Glomerular endothelial cell (primary cell): ENCODE measurements around the gene ADORA2A. TPM values are rescaled to one million over a fixed set of nuclear protein-coding genes. Genes with fewer than 3 reads are reported as not detected.

Source experiments
- DNase-seq: peaks from one replicate; pipeline ENCODE4 v3.0.0-alpha.2; 2011; ENCODE audit warnings: low read depth, low spot score; ENCODE audit errors: extremely low read depth
- total RNA-seq: library from RNA; depleted of rRNA; stranded (reverse); fragments of >200 nt; gene quantifications from 2 replicates; pipeline ENCODE4 v1.2.3, GENCODE V29; 2015

Gene ADORA2A
- total RNA-seq, 1 donor from 2014 or later, result 60.6 TPM

DNA sequence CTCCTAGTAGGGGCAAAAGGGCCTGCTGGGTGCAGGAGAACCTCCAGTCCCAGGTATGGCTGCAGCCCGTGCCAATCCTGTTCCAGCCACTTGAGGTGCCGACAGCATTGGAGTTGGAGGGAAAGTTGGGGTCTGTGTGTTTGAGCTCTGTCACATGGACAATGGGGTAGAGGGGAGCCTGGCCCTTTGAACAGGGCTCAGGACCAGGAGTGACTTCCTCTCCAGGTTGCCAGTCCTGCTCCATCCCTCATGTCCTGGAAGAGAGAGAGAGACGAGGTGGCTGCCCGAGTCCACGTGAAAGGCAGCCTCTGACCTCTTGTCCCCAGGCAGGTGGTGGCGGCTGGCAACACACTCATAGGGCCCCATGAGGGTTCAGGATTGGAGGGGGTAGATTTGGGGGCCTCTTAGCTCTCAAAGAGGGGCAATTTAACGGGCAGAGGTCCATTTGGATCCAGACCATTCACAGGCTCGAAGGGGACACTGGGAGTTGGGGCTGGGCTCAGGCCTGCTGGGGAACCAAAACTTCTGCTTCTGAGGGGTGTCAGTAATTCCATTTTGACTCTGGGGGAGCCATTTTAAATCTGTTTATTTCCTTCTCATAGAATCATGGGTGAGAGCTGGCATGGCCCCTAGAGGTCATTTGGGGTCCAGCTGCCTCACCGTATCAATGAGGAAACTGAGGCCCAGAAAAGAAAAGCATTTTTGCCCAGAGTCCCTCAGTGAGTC is 4.1 kb downstream of the ADORA2A start:
- no peak for DNase-seq

DNA sequence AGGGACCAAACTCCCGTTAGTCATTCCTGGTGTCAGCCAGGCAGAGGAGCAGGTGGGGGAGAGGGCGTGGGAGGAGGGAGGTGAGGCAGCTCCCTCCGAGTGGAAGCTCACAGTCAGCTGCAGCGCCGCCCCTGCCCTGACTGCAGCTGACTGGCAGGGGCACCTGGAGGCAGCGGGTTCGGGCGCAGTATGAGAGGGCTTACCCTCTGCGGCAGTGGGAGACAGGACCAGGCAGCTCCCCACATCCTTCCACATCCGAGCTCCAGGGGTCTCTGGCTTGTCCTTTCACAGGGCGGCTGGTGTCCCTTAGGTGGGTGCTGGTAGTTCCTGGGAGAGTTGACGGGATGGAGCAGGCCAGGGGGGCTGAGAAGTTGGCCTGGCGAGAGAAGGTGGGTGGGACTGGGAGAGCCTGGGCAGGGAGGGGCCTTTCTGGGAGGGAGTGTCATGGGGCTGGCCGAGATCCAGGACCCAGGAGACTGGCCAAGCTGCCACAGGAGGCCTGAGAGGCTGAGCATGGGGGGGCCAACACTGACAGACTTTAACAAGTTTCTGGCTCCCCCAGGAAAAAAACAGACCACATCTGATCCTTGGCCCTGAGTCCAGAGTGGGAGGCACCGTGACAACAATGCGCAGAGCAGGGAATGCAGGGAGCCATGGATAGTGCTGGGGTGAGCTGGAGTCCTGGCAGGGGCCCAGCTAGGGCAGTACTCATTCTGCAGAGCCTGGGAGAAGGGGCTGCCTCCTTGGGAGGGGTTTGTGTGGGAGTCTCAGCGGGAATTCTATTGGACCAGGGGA is 4.9 kb downstream of the ADORA2A start:
- no peak for DNase-seq

DNA sequence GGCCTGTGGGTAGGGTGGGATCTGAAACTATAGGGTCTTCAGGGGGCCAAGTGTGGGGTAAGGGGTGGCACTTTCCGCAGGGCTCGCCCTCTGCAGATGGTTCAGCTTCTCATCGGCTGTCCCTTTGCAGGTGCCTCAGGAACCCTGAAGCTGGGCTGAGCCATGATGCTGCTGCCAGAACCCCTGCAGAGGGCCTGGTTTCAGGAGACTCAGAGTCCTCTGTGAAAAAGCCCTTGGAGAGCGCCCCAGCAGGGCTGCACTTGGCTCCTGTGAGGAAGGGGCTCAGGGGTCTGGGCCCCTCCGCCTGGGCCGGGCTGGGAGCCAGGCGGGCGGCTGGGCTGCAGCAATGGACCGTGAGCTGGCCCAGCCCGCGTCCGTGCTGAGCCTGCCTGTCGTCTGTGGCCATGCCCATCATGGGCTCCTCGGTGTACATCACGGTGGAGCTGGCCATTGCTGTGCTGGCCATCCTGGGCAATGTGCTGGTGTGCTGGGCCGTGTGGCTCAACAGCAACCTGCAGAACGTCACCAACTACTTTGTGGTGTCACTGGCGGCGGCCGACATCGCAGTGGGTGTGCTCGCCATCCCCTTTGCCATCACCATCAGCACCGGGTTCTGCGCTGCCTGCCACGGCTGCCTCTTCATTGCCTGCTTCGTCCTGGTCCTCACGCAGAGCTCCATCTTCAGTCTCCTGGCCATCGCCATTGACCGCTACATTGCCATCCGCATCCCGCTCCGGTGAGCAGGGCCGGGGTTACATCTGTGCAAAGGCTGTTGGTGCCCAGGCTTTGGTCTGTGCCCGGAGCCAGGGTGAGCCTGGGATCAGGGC is 5.8 kb downstream of the ADORA2A start:
- no peak for DNase-seq

DNA sequence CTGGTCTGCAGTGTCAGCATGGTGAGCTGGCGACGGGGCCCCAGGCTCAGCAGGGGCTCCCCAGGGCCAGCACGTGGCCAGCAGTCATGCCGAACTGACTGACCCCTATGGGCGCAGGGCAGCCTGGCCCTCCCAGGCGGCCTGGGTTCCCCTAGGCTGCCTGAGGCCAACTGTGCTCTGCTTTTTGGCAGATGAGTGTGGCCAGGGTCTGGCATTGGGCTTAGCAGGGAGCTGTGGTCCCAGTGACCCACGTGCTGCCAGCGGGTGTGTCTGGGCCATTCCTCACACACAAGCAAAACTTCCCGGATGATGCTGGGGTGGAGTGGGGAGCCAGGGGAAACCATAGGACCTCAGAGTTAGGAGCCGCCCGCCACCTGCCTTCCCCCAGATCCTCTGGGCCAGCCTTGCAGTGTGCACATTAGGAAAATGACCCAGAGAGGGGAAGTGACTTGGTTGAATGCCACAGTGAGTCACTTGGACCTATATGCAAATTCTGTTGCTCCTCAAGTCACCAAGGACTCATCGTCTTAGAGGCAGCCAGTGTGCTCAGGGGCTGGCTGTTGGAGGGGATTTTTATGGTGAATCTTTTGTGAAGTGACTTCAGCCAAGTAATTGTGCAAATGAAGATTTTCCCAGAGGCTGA is 6.5 kb downstream of the ADORA2A start:
- DNase-seq, result no peak

DNA sequence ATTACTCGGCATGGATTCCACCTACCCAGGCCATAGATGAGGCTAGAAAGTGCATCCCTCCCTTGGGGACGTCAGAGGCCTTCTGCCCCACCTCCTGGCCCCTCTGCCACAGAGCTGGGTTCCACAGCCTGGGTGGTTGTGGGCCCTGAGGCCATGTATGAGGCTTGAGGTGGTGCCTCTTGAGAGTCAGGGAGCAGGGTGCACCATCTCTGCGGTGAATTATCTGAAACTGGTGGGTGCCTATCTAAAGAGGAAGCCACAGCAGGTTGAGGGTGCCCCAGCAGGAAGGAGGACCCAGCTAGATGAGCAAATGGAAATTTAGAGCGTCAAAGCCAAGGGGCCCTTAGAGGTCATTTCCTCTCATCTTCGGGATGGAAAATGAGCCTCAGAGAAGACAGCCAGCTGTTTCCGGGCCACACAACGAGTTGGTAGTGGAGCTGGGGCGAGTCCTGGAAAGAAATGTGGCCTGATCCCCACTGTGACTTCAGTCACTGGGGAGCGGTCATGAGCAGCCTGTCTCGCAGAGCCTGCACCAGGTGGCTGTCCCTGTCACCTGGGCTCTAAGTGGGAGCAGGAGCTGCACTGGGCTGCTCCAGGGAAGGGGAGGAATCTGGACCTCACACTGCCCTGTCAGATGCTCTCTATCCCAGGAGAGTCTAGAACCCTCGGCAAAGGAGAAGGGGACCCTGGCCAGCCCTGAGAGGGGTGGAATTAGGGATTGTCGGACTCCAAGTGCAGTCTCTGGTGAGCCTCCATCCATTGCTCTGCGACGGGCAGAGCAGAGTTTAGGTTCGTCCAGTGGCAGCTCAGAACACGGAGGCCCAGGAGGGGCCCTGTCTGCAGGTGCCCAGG is 7.3 kb downstream of the ADORA2A start:
- DNase-seq, result no peak

DNA sequence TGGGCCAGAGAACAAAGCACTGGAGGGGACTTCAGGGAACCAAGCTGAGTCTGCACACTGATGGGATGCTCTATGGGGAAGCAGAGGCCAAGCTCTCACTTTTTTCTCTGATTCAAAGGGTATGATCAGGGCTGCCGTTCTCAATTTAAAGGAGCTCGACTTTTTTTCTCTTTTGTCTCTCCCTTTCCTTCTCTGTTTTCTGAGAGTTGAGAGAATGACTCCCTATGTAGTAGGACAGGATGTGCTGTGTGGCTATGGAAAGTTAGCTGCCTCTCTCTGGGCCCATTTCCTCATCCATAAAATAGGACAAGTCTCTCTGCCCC is 7.9 kb downstream of the ADORA2A start:
- DNase-seq, result no peak

DNA sequence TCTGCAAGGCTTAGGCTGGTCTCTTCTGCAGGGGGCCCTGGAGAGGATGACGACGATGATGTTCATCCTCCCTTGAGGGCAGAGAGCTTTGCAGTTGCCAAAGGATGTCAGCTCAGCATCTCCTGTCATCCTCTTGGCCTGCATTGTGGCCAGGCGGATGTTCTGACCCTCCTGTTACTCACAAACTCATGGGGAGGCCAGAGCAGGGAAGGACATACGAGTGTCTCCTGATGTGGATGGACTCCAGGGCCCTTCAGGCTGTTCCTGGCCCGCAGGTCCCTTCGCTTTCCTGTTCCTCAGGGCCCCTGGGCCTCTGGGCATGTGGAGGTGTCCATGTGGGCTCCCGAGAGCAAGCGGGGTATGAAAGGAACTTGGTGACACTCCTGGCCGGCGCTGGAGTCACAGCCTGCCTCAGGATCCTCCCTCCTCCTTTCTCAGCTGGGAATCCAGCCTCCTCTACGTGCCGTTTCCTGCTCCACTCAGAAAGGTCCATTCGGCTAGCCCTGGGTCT is 8.5 kb downstream of the ADORA2A start:
- no peak for DNase-seq

DNA sequence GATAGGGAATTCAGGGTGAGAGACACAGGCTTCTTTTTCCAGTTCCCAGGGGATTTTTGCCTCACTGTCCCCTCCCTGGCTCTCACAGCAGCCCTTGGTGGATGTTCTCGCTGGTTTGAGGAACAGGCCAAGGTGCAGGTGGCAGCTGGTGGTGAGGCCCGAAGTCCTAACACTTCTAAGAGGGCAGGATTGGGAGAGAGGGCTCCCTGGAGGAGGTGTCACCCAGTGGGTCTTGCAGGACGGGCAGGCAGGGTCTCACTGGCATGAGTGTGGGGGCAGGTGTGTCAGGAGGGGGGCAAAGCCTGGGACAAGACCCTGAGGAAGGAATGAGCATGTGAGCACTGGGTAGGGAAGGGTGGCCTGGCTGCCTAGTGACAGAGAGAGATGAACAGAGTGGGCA is 9.2 kb downstream of the ADORA2A start:
- DNase-seq, result no peak

DNA sequence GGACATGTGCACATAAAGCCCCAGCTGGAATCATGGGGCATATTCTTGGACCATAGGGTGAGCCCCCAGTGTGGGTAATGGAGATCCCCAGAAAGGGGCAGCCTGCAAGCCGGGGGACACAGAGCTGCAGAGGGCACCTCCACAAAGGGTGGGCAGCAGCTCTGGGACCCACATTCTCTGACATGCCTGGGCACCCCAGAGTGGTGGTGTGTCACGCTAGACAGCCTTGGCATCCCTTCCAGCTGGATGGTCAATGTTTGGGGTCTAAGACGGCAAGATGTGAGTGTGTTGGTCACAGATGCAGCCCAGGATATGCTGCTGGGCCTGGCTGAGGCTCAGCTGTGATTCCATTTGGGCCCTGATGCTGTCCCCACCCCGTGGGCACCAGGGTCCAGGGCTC is 9.7 kb downstream of the ADORA2A start:
- no peak for DNase-seq

DNA sequence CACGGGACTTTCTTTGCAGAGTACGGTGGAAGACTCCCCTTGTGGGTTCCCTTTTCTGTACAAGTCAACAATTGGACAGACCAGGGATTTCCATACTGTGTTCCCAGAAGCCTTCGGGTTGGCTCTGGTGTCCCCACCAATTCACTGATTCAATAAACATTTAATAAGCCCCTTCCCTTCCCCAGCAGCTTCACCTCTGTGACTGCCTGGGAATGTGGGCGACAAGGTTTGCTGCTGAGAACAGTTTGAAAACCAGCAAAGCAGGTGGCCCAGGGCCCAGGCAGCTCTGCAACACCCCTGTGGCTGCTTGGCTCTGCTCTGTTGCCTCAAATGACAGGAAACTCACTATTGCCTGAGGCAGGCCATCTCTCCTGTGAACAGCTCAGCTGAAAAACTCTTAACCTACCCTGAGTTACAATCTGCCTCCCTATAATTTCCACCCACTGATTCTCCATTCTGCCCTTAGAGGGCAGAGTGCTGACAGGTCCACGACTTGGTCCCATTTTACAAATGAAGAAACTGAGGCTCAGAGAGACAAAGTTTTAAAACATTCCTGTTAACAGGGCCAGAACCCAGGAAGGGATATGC is 10.4 kb downstream of the ADORA2A start:
- no peak for DNase-seq

DNA sequence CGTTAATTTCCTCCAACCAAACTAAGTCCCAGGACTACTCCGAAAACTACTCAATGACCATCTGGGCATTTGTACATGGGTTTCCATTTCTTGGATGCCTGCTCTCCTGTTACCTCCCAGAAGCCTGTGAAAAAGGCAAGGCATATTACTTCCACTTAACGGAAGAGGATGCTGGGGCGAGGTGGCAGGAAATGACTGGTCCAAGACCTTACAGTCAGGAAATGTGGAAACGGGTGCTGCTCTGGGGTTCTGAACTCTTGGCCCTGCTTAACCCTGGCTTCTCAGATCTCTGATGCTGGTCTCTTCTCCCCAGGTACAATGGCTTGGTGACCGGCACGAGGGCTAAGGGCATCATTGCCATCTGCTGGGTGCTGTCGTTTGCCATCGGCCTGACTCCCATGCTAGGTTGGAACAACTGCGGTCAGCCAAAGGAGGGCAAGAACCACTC is 12.9 kb downstream of the ADORA2A start:
- DNase-seq, result no peak

DNA sequence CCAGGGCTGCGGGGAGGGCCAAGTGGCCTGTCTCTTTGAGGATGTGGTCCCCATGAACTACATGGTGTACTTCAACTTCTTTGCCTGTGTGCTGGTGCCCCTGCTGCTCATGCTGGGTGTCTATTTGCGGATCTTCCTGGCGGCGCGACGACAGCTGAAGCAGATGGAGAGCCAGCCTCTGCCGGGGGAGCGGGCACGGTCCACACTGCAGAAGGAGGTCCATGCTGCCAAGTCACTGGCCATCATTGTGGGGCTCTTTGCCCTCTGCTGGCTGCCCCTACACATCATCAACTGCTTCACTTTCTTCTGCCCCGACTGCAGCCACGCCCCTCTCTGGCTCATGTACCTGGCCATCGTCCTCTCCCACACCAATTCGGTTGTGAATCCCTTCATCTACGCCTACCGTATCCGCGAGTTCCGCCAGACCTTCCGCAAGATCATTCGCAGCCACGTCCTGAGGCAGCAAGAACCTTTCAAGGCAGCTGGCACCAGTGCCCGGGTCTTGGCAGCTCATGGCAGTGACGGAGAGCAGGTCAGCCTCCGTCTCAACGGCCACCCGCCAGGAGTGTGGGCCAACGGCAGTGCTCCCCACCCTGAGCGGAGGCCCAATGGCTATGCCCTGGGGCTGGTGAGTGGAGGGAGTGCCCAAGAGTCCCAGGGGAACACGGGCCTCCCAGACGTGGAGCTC is 13.5 kb downstream of the ADORA2A start:
- no peak for DNase-seq

DNA sequence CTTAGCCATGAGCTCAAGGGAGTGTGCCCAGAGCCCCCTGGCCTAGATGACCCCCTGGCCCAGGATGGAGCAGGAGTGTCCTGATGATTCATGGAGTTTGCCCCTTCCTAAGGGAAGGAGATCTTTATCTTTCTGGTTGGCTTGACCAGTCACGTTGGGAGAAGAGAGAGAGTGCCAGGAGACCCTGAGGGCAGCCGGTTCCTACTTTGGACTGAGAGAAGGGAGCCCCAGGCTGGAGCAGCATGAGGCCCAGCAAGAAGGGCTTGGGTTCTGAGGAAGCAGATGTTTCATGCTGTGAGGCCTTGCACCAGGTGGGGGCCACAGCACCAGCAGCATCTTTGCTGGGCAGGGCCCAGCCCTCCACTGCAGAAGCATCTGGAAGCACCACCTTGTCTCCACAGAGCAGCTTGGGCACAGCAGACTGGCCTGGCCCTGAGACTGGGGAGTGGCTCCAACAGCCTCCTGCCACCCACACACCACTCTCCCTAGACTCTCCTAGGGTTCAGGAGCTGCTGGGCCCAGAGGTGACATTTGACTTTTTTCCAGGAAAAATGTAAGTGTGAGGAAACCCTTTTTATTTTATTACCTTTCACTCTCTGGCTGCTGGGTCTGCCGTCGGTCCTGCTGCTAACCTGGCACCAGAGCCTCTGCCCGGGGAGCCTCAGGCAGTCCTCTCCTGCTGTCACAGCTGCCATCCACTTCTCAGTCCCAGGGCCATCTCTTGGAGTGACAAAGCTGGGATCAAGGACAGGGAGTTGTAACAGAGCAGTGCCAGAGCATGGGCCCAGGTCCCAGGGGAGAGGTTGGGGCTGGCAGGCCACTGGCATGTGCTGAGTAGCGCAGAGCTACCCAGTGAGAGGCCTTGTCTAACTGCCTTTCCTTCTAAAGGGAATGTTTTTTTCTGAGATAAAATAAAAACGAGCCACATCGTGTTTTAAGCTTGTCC is 14.3 kb downstream of the ADORA2A start:
- no peak for DNase-seq

DNA sequence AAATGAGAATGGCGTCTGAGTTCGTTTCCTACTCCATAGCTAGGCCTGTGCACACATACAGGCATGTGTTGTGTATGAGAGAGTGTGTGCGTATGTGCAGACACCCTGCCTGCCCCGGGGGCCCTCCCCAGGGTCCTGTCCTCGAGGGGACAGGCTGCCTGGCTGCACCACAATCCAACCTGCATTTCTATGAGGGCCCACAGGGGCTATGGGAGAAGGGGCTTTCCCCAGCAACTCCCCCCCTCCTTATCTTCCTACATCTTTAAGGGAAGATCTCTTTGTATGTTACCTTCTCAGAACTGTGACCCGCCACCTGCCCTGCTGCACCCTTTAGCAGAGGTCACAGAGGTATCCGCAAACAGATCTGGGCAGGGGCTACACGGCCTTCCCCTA is 14.9 kb downstream of the ADORA2A start:
- DNase-seq, result no peak

DNA sequence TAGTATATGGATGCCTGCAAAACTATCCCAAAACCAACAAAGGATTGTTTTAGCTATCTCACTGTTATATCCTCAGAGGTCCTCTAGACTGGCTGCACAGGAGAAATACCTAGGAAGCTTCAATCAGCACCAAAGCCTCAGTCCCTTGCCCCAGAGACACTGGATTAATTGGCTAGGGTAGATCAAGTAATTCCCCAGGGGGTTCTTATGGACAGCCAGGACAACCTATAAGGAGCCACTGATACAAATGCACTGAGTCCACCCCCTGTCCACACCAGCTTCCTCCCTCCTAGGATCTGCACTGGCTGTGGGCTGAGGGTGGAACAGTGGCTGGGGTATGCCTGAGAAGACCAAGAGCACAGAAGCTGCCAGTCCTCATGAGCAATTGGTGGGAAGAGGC is 16.3 kb downstream of the ADORA2A start:
- DNase-seq, result no peak

DNA sequence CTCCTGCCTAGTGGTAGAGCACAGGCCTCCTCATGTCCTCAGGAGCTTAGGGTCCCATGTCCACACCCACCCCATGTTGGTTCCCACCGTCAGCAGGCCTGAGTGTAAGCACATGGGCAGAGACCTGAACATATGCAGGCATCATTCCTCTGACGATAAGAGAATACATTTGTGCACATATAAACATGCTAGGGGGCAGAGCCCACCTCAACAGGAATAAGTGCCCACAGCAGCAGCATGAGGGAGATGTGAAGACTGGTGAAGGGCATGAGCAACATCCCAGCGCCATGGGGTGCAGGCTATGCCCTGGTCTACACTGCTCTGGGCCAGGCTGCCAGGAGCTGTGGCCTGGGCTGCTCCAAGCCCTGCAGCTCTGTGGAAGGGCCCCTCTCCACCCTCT is 16.9 kb downstream of the ADORA2A start:
- no peak for DNase-seq

DNA sequence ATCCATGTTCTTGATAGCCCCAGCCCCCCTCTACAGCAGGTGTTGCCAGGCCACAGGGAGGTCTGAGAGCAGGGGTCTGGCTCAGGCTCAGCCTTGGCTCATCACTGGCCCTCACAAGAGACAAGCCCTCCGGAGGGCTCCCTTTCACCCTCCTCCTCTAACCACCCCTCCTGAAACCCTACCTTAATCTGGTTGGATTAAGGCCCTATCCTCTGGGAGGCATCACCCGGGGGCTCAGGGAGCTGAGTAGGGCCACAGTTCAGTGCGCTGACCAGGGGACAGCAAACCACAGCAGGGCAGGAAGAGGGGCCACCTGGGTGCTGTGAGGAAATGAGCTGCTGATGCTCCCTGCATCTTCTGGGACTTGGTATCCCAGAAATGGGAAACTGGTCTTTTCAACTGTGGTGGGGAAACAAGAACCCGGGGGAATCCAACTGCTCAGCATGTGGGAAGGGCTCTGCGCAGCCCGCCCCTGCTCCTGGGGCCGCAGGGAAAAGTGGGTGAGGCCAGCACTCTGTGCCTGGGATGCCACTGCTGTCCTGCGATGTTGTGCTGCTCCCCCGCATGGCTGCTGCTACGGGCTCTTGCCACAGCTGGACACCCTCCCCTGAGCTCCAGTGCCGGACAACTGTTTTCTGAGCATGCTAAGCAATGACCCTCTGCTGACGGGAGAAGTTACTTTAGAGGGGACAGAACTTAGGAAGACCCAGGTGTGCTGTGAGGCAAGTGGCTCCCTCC is 17.5 kb downstream of the ADORA2A start:
- DNase-seq, result no peak
